MM.1S (cell line): ENCODE results near the gene DOCK10.

ENCODE experiments used
- CTCF ChIP-seq: fragments of 300-600 bp; sonication (generic); IDR thresholded peaks from 2 replicates; pipeline ENCODE4 v1.5.1; 2016; ENCODE audit warnings: antibody characterized with exemption, low read length, mixed read lengths
- EZH2 ChIP-seq: fragments of 300-600 bp; sonication (generic); optimal IDR thresholded peaks from 2 replicates; pipeline ENCODE3; 2017; ENCODE audit warnings: low read depth, mild to moderate bottlenecking, antibody characterized with exemption, low read length, mixed read lengths
- EZH2phosphoT487 ChIP-seq: fragments of 300-600 bp; sonication (generic); IDR thresholded peaks from 2 replicates; pipeline ENCODE4 v1.6.1; 2018; ENCODE audit warnings: antibody characterized with exemption, low read length

GRCh38 chr2:225064362-225064761, 22.1 kb upstream of the DOCK10 start:
- TF ChIP-seq CTCF (no peak), EZH2 (no peak), EZH2phosphoT487 (no peak)
